Mucosa of descending colon (tissue), 3 donors: ENCODE results near the gene ITPRIPL2. TPM values are rescaled to one million over a fixed set of nuclear protein-coding genes. Genes with fewer than 3 reads are reported as not detected.
A peak's percentile ranks its signal among the peaks of the same experiment; 100 is the strongest.

Experiments used
- ATAC-seq: fragments of 200-7000 bp; cut with Tn5 transposase; one replicate; pipeline ENCODE4 v1.9.1; 2020; ENCODE audit warnings: mild to moderate bottlenecking, moderate library complexity
- DNase-seq, 3 donors: peaks; one replicate each; pipeline ENCODE4 v3.0.0-alpha.2; 2020
- H3K36me3 ChIP-seq: fragments of 200-600 bp; one replicate; pipeline ENCODE4 v1.8.0; 2021; ENCODE audit warnings: low read depth, mild to moderate bottlenecking
- H3K4me1 ChIP-seq: fragments of 200-600 bp; one replicate; pipeline ENCODE4 v1.8.0; 2021; ENCODE audit warnings: low read depth, mild to moderate bottlenecking
- H3K4me3 ChIP-seq: fragments of 200-600 bp; one replicate; pipeline ENCODE4 v1.8.0; 2021; ENCODE audit warnings: mild to moderate bottlenecking
- H3K9me3 ChIP-seq: fragments of 200-600 bp; one replicate; pipeline ENCODE4 v1.8.0; 2021; ENCODE audit warnings: mild to moderate bottlenecking
- CTCF ChIP-seq: fragments of 200-600 bp; IDR thresholded peaks from one replicate; pipeline ENCODE4 v1.8.0; 2022; ENCODE audit warnings: antibody characterized with exemption, mild to moderate bottlenecking
- intact Hi-C, 2 donors: fragments of 100-400 bp; cut with DNase I in 1 of 2; cut with micrococcal nuclease in 1 of 2; formaldehyde crosslinking; loops; one replicate each; pipeline versions ENCODE4 v1.11.0 to v1.11.1; 2022; cut with DNase I, micrococcal nuclease
- total RNA-seq, 3 donors: library from RNA; stranded (reverse); fragmentation: NEBNext Ultra II Directional in 2 of 3; extraction: Animal tissue kit (Norgen Biotek cat#: 25700) in 2 of 3; gene quantifications; one replicate each; pipeline versions ENCODE4 v1.2.1 to v1.2.4, GENCODE V29; 2021 to 2023
- donor health status: DM: no; HTN: no; CAD: no; lungs with moderate emphysema.
- donor health status: DM: no; HTN: no; CAD: no.
- donor health status: DM: no; HTN: yes; CAD: no.

ITPRIPL2 gene
- total RNA-seq, 3 donors from 2014 or later = 36.3 to 49.9 (median 36.5) TPM

GRCh38 chr16:19132255-19132654 lies 18.5 kb downstream of the ITPRIPL2 start:
- intact Hi-C loops = no loop called here
- no peak for TF ChIP-seq CTCF
- H3K36me3 ChIP-seq = no peaks in the 10 kb centered on the region
- no peak overlapping the region for H3K4me3 ChIP-seq
- DNase-seq (no peak), ATAC-seq (no peak)
- H3K4me1 ChIP-seq = peaks cover 43% of the 10 kb centered on the region
- no peaks in the 10 kb centered on the region for H3K9me3 ChIP-seq

GRCh38 chr16:19132898-19133297 lies 19.1 kb downstream of the ITPRIPL2 start:
- H3K4me3 ChIP-seq = no peak overlapping the region
- TF ChIP-seq CTCF = no peak
- H3K36me3 ChIP-seq = no peaks in the 10 kb centered on the region
- H3K4me1 ChIP-seq = peaks cover 44% of the 10 kb centered on the region
- H3K9me3 ChIP-seq = no peaks in the 10 kb centered on the region
- ATAC-seq (no peak), DNase-seq (no peak)
- intact Hi-C loops = no loop called here

GRCh38 chr16:19133600-19133999 lies 19.8 kb downstream of the ITPRIPL2 start:
- H3K4me1 ChIP-seq = peaks cover 46% of the 10 kb centered on the region
- ATAC-seq = no peak
- intact Hi-C loops = no loop called here
- DNase-seq = no peak
- no peaks in the 10 kb centered on the region for H3K9me3 ChIP-seq
- TF ChIP-seq CTCF = no peak
- H3K4me3 ChIP-seq = no peak overlapping the region
- no peaks in the 10 kb centered on the region for H3K36me3 ChIP-seq

DNA sequence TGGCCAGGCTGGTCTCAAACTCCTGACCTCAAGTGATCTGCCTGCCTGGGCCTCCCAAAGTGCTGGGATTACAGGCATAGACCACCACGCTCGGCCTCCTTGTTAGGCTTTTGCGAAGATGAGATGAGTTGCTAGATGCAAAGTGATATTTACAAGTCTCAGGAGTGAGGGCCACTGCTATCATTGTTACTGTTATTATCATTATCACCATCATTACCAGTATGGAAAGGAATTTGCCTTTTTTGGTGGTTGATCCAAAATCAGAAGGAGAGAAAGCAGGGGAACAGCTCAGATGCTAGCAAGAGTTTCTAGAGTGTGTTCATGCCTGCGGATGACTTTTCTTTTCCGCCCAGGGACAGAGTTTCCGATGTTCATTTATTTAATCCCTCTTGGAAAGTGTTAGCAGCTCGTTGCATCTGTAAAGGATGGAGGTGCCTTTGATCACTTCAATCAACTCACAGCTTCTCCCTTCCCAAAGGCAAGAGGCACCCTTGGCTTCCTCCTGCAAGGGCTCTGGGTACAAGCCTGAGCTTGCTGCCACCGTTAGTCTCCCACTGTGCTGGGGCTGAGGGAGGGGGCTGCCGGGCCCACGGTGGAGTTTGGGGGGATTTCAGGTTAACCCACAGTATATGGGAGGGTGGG lies 21.6 kb downstream of the ITPRIPL2 start:
- DNase-seq (no peak), ATAC-seq (no peak)
- no peaks in the 10 kb centered on the region for H3K36me3 ChIP-seq
- H3K4me3 ChIP-seq = no peak overlapping the region
- no peaks in the 10 kb centered on the region for H3K9me3 ChIP-seq
- intact Hi-C loops = no loop called here
- no peak for TF ChIP-seq CTCF
- H3K4me1 ChIP-seq = peaks cover 41% of the 10 kb centered on the region

GRCh38 chr16:19135896-19136438 lies 22.2 kb downstream of the ITPRIPL2 start:
- no peak overlapping the region for H3K4me3 ChIP-seq
- H3K9me3 ChIP-seq = no peaks in the 10 kb centered on the region
- intact Hi-C loops = no loop called here
- ATAC-seq (peak; percentile 89), DNase-seq (peak; percentile 84 to 92 (median 86))
- no peaks in the 10 kb centered on the region for H3K36me3 ChIP-seq
- peaks cover 34% of the 10 kb centered on the region for H3K4me1 ChIP-seq
- TF ChIP-seq CTCF = no peak
